ENCODE data around the gene LMO1.

DNA sequence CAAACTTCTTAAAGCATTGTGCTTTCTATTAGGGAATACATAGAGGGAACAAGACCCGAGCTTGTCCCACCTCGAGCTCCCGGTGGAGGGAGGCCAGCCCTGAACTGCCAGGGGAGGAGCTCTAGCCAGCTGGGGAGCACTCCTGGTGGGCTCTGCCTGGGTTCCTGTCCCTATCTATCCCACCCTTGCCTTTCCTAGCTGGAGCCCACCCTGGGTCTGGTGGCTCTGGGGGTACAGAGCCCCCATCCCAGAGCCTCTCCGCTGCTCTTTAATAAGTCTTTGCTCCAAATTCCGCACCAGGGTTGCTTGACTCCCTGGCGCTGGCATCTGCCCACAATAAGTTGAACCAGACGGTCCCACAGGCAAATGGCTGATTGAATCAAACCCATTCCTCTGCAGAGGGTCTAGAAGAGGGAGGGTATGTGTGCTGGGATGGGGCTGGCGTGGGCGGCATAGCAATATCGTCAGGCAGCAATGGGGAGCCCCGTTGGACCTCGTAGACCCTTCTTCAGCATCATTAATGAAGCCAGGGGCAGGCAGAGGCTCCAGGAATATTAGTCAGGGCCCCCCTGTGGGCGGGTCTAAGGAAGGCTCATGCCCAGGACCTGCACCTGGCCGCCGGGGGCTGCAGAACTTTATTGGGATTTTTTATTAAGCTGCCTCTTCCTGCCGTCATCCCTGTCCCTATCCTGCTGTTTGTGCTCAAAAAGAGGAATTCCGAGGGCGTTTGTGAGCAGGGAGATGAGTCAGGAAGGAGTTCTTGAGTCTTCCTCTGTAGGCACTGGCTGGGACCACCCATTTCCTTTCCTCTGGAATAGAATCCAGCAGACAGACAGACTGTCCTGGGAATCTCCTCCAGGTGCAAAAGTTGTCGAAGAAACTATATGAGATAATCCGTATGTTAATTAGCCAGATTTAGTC lies 56.3 kb downstream of the LMO1 start:
- TF ChIP-seq, protein P1, sequence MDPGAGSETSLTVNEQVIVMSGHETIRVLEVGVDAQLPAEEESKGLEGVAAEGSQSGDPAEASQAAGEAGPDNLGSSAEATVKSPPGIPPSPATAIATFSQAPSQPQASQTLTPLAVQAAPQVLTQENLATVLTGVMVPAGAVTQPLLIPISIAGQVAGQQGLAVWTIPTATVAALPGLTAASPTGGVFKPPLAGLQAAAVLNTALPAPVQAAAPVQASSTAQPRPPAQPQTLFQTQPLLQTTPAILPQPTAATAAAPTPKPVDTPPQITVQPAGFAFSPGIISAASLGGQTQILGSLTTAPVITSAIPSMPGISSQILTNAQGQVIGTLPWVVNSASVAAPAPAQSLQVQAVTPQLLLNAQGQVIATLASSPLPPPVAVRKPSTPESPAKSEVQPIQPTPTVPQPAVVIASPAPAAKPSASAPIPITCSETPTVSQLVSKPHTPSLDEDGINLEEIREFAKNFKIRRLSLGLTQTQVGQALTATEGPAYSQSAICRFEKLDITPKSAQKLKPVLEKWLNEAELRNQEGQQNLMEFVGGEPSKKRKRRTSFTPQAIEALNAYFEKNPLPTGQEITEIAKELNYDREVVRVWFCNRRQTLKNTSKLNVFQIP (CRISPR knock-in tag; IDR thresholded peaks at IDR 0.05; ENCODE audit: borderline replicate concordance, low read depth), result no peak
- TF ChIP-seq BACH2 (CRISPR knock-in tag; IDR thresholded peaks at IDR 0.05; ENCODE audit: borderline replicate concordance), result no peak
- TF ChIP-seq SNAI2 (CRISPR knock-in tag; IDR thresholded peaks at IDR 0.05), result no peak
- no peak for TF ChIP-seq RARB (CRISPR knock-in tag; IDR thresholded peaks at IDR 0.05)

All from SK-N-SH treated with all-trans-retinoic acid at 6 μM for 48 hours (cell line).